GM12878 (cell line): ENCODE data around the gene AEN. TPM values are rescaled to one million over a fixed set of nuclear protein-coding genes. Genes with fewer than 3 reads are reported as not detected.

ENCODE experiments used
- ATF7 ChIP-seq: fragments of 450-650 bp; IDR thresholded peaks from 2 replicates; pipeline ENCODE4 v1.6.1; 2016; ENCODE audit warnings: low read depth, mild to moderate bottlenecking
- BRCA1 ChIP-seq: IDR thresholded peaks from 2 replicates; pipeline ENCODE4 v1.6.1; 2011; ENCODE audit warnings: low read depth, low read length, improper control_type of control experiment
- CBX5 ChIP-seq: sonication (generic); IDR thresholded peaks from 2 replicates; pipeline ENCODE4 v1.6.1; 2016; ENCODE audit warnings: low read depth, moderate library complexity, mild to moderate bottlenecking, inconsistent platforms
- CHD2 ChIP-seq: IDR thresholded peaks from 2 replicates; pipeline ENCODE4 v1.6.1; 2011; ENCODE audit warnings: low read depth, low read length, improper control_type of control experiment, borderline replicate concordance
- CREM ChIP-seq: IDR thresholded peaks from 2 replicates; pipeline ENCODE4 v1.6.1; 2014; ENCODE audit warnings: antibody characterized with exemption, low read depth
- E2F4 ChIP-seq: IDR thresholded peaks from 2 replicates; pipeline ENCODE4 v1.6.1; 2012; ENCODE audit warnings: low read depth, low read length, improper control_type of control experiment
- E2F8 ChIP-seq: fragments of 450-650 bp; IDR thresholded peaks from 2 replicates; pipeline ENCODE4 v1.6.1; 2018; ENCODE audit warnings: mild to moderate bottlenecking, low read depth, moderate library complexity; ENCODE audit not compliant: partially characterized antibody
- E4F1 ChIP-seq: fragments of 450-650 bp; IDR thresholded peaks from 2 replicates; pipeline ENCODE4 v1.6.1; 2018; ENCODE audit warnings: borderline replicate concordance, mild to moderate bottlenecking; ENCODE audit not compliant: partially characterized antibody
- EED ChIP-seq: sonication (generic); IDR thresholded peaks from 2 replicates; pipeline ENCODE4 v1.6.1; 2016; ENCODE audit warnings: antibody characterized with exemption, low read depth
- EGR1 ChIP-seq, 2 experiments: IDR thresholded peaks; 1 replicate in 1 of 2; 2 replicates in 1 of 2; pipeline ENCODE4 v1.6.1; 2011 to 2012; ENCODE audit warnings: low read depth in 2 of 2, low read length in 2 of 2, borderline replicate concordance in 1 of 2, mild to moderate bottlenecking in 1 of 2, moderate library complexity in 1 of 2
- GABPA ChIP-seq: IDR thresholded peaks from 2 replicates; pipeline ENCODE4 v1.6.1; 2014; ENCODE audit warnings: antibody characterized with exemption, low read depth, mild to moderate bottlenecking, inconsistent platforms
- IKZF1 ChIP-seq: fragments of 450-650 bp; conservative IDR thresholded peaks from 2 replicates; pipeline ENCODE4 v1.6.1; 2017; ENCODE audit warnings: antibody characterized with exemption, mild to moderate bottlenecking
- IRF4 ChIP-seq: IDR thresholded peaks from 2 replicates; pipeline ENCODE4 v1.6.1; 2011; ENCODE audit warnings: low read depth, low read length
- POLR2AphosphoS5 ChIP-seq: IDR thresholded peaks from 2 replicates; pipeline ENCODE4 v1.6.1; 2011; ENCODE audit warnings: mild to moderate bottlenecking, low read length, inconsistent platforms
- RBBP5 ChIP-seq: fragments of 200-600 bp; sonication (generic); conservative IDR thresholded peaks from 2 replicates; pipeline ENCODE4 v1.6.1; 2016
- SRF ChIP-seq, 2 experiments: IDR thresholded peaks; 2 replicates each; pipeline ENCODE4 v1.6.1; 2011; ENCODE audit warnings: low read depth in 2 of 2, low read length in 2 of 2, mild to moderate bottlenecking in 1 of 2, moderate library complexity in 1 of 2
- ZNF274 ChIP-seq: IDR thresholded peaks from one replicate; pipeline ENCODE4 v1.8.0; 2011; ENCODE audit not compliant: insufficient read length, insufficient read depth
- ZNF592 ChIP-seq: fragments of 450-650 bp; IDR thresholded peaks from 2 replicates; pipeline ENCODE4 v1.6.1; 2017; ENCODE audit warnings: mild to moderate bottlenecking, moderate library complexity
- polyA plus RNA-seq, 11 experiments: library from polyadenylated mRNA; depleted of rRNA in 4 of 11; unstranded in 6 of 11; stranded (reverse) in 5 of 11; fragments of >200 nt; fragmentation: Nextera tagmentation in 4 of 11; fragmentation: Illumina TruSeq in 1 of 11; extraction: Ambion mirVana in 4 of 11; extraction: Trizol in 1 of 11; gene quantifications; 1 replicate in 1 of 11; 2 replicates in 10 of 11; pipeline versions ENCODE4 v1.2.1 to v1.2.3, GENCODE V29; 2011 to 2016; ENCODE audit warnings: inconsistent platforms in 2 of 11, missing spikeins in 2 of 11, low read depth in 1 of 11
- total RNA-seq, 4 experiments: library from RNA; depleted of rRNA in 3 of 4; stranded (reverse); fragments of >200 nt in 3 of 4; fragmentation: Illumina TruSeq in 1 of 4; extraction: Trizol in 1 of 4; gene quantifications; 2 replicates each; pipeline versions ENCODE4 v1.2.1 to v1.2.3, GENCODE V29; 2013 to 2021

The AEN gene
- total and polyA plus RNA-seq, 10 of the 15 experiments (the other 5 are each of a cell fraction or from before 2014, with no cell fraction given): 11.7 to 81.2 (median 53.7) TPM

- TF ChIP-seq E4F1: no peak
- peak; percentile 68 for TF ChIP-seq ATF7
- TF ChIP-seq GABPA: 0 out of 2 replicates have a peak, but pooled peaks have one; percentile 45
- TF ChIP-seq IKZF1: peak; percentile 80
- TF ChIP-seq E2F8: no peak
- TF ChIP-seq SRF (IDR thresholded peaks at IDR 0.05; ENCODE audit: low read depth in 2 of 2, low read length in 2 of 2): no peak
- TF ChIP-seq ZNF274: no peak
- no peak for TF ChIP-seq E2F4
- TF ChIP-seq CREM: peak; percentile 71
- TF ChIP-seq CBX5: 0 out of 2 replicates have a peak, but pooled peaks have one; percentile 55
- TF ChIP-seq POLR2AphosphoS5: no peak
- no peak for TF ChIP-seq BRCA1
- TF ChIP-seq RBBP5: no peak
- TF ChIP-seq ZNF592: no peak
- TF ChIP-seq EGR1 (IDR thresholded peaks at IDR 0.05; ENCODE audit: borderline replicate concordance in 1 of 2, low read depth in 2 of 2, low read length in 2 of 2): peak in 1 of 2 experiments; percentile 58; a peak in 2 of 3 replicates
- peak; percentile 49; the same call in 1 of the 2 replicates for TF ChIP-seq IRF4
- TF ChIP-seq EED: 0 out of 2 replicates have a peak, but pooled peaks have one; percentile 38
- 0 out of 2 replicates have a peak, but pooled peaks have one; percentile 39 for TF ChIP-seq CHD2
Measured at GRCh38 chr15:88656760-88657221, 35.7 kb downstream of the AEN start (continued).
